Activated T-helper 1 cell treated with anti-CD3 and anti-CD28 coated beads, Interleukin-12 subunit alpha, Interleukin-12 subunit beta, Interleukin-2, Interleukin-4 antibody, amounts not matched to agents 30 ng/mL and 10 ng/mL and 1 ng/mL, durations not matched to agents 14 hours and 24 hours and 36 hours (primary cell): ENCODE data around the gene TMED10. TPM values are rescaled to one million over a fixed set of nuclear protein-coding genes. Genes with fewer than 3 reads are reported as not detected.

ENCODE experiments used
- DNase-seq: peaks from one replicate; pipeline ENCODE4 v3.0.0; 2021; ENCODE audit warnings: low spot score
- H3K27ac Mint-ChIP-seq: one replicate; pipeline ENCODE4 v1.8.0; 2021; ENCODE audit warnings: mild to moderate bottlenecking, mixed read lengths
- H3K27me3 Mint-ChIP-seq: one replicate; pipeline ENCODE4 v1.8.0; 2022; ENCODE audit warnings: mild to moderate bottlenecking, moderate library complexity, mixed read lengths; ENCODE audit not compliant: insufficient read depth
- H3K36me3 Mint-ChIP-seq: one replicate; pipeline ENCODE4 v1.8.0; 2021; ENCODE audit warnings: low read depth, mixed read lengths
- H3K4me1 Mint-ChIP-seq: one replicate; pipeline ENCODE4 v1.8.0; 2021; ENCODE audit warnings: low read depth, mixed read lengths
- H3K4me3 Mint-ChIP-seq: one replicate; pipeline ENCODE4 v1.8.0; 2021; ENCODE audit warnings: mild to moderate bottlenecking, moderate library complexity, mixed read lengths
- H3K9me3 Mint-ChIP-seq: one replicate; pipeline ENCODE4 v1.8.0; 2021; ENCODE audit warnings: mixed read lengths
- intact Hi-C: fragments of 100-400 bp; cut with micrococcal nuclease; formaldehyde crosslinking; loops from one replicate; pipeline ENCODE4 v1.15.1; 2024
- total RNA-seq: library from RNA; stranded (reverse); gene quantifications from 2 replicates; pipeline ENCODE4 v1.2.3, GENCODE V29; 2022

TMED10 gene
- total RNA-seq, 1 donor from 2014 or later = 195 TPM

DNA sequence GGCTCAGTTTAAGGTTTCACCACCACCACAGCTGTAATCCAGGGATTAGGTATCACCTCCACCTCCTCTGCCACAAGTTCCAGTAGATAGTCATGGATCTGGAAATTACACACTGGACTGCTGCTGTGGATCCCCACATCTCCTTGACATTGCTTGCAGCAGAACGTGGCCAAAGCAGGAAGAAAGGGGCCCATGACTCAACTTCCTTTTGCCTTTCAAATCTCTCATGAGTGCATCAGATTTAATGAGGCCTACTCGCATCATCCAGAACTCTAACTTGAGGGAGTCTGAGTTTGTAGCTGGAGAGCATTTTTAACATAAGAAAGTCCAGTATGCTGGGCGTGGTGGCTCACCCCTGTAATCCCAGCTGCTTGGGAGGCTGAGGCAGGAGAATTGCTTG, 29.2 kb upstream of the TMED10 start:
- H3K4me1 Mint-ChIP-seq = peaks cover 30% of the 10 kb centered on the region
- peak; percentile 3 for DNase-seq
- H3K9me3 Mint-ChIP-seq = no peaks in the 10 kb centered on the region
- H3K27ac Mint-ChIP-seq = peak overlapping the region; percentile 67
- H3K27me3 Mint-ChIP-seq = peaks cover 4% of the 10 kb centered on the region
- intact Hi-C loops = loop anchor here (2.0 kb wide), 1 partner anchor 41 kb away; no protein-coding TSS in a partner anchor
- no peak overlapping the region for H3K4me3 Mint-ChIP-seq
- H3K36me3 Mint-ChIP-seq = peaks cover 1% of the 10 kb centered on the region

DNA sequence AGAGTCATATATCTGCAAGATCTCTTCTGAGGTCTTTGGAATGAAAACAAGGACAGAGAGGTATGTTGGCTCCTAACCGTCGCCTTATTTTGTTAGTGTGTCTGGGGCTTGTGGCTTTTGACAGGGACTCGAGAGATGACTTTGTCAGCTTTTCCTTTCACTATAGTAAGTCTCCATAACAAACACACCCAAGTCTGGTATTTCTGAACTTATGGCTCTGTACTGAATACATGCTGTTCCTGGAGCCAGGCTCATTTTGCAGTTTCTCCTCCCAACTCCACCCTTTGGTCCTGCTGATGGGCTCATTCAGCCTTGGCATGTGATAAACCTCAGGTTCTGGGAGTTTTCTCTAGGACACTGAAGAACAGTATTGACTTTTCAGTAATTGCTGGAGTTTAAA, 27.7 kb upstream of the TMED10 start:
- DNase-seq = no peak
- H3K4me1 Mint-ChIP-seq = peaks cover 30% of the 10 kb centered on the region
- H3K9me3 Mint-ChIP-seq = no peaks in the 10 kb centered on the region
- no peak overlapping the region for H3K4me3 Mint-ChIP-seq
- H3K27ac Mint-ChIP-seq = no peak overlapping the region
- intact Hi-C loops = loop anchor here (2.0 kb wide), 1 partner anchor 43 kb away; no protein-coding TSS in a partner anchor
- H3K27me3 Mint-ChIP-seq = peaks cover 4% of the 10 kb centered on the region
- H3K36me3 Mint-ChIP-seq = peaks cover 1% of the 10 kb centered on the region

DNA sequence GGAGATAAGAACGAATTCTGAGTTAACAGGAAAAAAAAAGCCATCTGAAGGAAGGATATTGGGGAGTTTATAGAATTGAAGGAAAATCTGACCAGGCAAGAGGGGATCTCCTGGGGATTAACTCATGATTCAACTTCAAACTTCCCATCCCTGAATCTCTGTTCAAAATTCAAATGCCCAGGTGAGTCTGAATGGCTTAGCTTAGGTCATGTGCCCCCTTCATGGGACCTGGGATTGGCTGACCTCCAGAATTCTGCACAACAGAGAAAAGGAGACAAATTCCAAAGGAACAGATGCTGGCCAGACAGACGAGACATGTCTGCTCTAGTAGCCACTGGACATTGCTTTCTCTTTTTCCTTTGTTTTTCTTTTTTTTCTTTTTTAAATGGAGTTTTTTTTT, 26.2 kb upstream of the TMED10 start:
- H3K27ac Mint-ChIP-seq = no peak overlapping the region
- H3K9me3 Mint-ChIP-seq = no peaks in the 10 kb centered on the region
- DNase-seq = no peak
- peaks cover 1% of the 10 kb centered on the region for H3K36me3 Mint-ChIP-seq
- H3K4me1 Mint-ChIP-seq = peaks cover 30% of the 10 kb centered on the region
- H3K4me3 Mint-ChIP-seq = no peak overlapping the region
- intact Hi-C loops = no loop called here
- no peaks in the 10 kb centered on the region for H3K27me3 Mint-ChIP-seq

DNA sequence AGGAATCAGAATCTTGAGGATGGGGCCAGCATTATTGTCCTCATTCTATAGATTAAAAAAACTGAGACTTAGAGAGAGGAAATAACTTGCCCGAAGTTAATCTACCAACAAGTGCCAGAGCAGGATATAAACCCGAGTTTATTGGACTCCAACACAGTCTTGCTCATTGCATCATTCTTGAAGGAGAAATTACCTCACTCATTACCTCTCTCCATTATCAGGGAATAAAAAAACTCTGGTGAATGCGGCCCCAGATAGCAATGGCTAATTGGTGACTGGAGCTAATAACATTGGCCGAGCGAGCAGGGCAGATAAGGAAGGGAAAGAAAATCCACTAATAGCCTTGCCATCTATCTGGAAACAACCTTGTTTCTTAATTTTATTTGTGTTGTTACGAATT, 24.7 kb upstream of the TMED10 start:
- H3K9me3 Mint-ChIP-seq = no peaks in the 10 kb centered on the region
- intact Hi-C loops = no loop called here
- H3K27ac Mint-ChIP-seq = no peak overlapping the region
- H3K4me1 Mint-ChIP-seq = peaks cover 29% of the 10 kb centered on the region
- H3K4me3 Mint-ChIP-seq = no peak overlapping the region
- H3K27me3 Mint-ChIP-seq = peaks cover 2% of the 10 kb centered on the region
- H3K36me3 Mint-ChIP-seq = peaks cover 1% of the 10 kb centered on the region
- no peak for DNase-seq

DNA sequence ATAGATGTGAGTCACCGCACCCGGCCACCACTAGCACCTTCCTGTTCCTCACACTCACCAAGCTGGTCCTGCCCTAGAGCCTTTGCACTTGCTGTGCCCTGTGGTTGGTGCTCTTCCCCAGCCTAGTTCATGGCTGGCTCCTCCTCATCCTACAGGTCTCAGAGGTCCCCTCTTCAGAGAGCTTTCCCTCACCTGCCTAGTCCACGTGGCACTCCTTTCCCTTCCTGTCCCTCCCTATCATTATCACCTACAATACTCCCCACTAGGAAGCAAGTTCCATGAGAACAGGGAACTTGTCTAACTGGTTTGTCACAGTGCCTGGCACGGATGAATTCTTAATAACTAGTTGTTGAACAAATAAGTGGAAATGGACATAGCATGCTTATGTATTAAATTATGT, 24.0 kb upstream of the TMED10 start:
- Mint-ChIP-seq H3K4me1 (peaks cover 24% of the 10 kb centered on the region), H3K9me3 (no peaks in the 10 kb centered on the region), H3K36me3 (peaks cover 1% of the 10 kb centered on the region), H3K27ac (no peak overlapping the region), H3K4me3 (no peak overlapping the region), H3K27me3 (peaks cover 4% of the 10 kb centered on the region)
- intact Hi-C loops = no loop called here
- no peak for DNase-seq

DNA sequence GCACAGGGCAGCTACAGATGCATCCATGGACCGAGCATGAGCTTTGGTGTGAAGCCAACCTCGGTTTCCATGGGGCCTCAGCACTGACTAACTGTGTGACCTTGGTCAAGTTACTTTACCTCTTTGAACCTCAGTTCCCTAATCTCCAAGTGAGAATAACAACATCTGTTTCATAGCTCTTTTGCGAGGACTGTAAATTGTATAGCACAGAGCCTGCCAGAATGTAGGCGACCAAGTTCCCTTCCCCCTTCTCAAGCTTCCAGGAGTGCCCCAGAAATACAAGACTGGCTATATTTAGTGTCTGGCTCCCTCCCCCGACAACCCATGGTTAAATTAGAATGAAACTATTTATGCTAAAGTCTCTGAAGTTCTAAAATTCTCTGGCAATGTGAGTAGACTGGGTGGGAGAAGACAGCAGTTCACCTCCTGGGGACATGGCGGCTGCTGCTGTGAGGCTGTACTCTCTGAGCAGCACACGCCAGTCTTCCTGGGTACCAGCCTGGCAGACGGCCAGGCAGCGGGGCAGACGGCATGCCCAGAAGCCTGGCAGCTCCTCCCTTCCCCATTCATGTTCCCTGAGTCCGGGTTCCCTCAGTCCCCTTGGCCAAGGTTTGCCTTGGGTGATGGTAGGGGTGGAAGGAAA, 22.0 kb upstream of the TMED10 start:
- peaks cover 10% of the 10 kb centered on the region for H3K27me3 Mint-ChIP-seq
- no peaks in the 10 kb centered on the region for H3K9me3 Mint-ChIP-seq
- peaks cover 7% of the 10 kb centered on the region for H3K4me1 Mint-ChIP-seq
- peaks cover 1% of the 10 kb centered on the region for H3K36me3 Mint-ChIP-seq
- no peak for DNase-seq
- H3K27ac Mint-ChIP-seq = no peak overlapping the region
- no peak overlapping the region for H3K4me3 Mint-ChIP-seq
- intact Hi-C loops = no loop called here

DNA sequence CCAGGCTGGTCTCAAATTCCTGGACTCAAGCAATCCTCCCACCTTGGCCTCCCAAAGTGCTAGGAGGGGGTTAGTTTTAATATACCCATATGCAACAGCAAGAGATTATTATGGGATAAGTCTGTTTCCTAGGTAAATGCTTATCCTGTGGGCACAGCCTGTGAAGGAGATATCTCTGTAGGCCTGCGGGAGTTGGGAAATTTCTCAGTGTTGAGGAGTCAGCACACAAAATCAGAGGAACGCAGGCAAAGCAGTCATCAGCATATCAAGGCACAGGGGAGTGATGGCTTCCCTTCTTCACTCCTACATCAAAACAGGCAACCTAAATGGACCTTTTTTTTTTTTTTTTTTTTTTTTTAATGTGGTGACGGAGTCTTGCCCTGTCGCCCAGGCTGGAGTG, 20.9 kb upstream of the TMED10 start:
- H3K4me1 Mint-ChIP-seq = peaks cover 7% of the 10 kb centered on the region
- H3K4me3 Mint-ChIP-seq = no peak overlapping the region
- no peak overlapping the region for H3K27ac Mint-ChIP-seq
- peaks cover under 1% of the 10 kb centered on the region for H3K36me3 Mint-ChIP-seq
- no peak for DNase-seq
- intact Hi-C loops = no loop called here
- H3K27me3 Mint-ChIP-seq = peaks cover 10% of the 10 kb centered on the region
- no peaks in the 10 kb centered on the region for H3K9me3 Mint-ChIP-seq

DNA sequence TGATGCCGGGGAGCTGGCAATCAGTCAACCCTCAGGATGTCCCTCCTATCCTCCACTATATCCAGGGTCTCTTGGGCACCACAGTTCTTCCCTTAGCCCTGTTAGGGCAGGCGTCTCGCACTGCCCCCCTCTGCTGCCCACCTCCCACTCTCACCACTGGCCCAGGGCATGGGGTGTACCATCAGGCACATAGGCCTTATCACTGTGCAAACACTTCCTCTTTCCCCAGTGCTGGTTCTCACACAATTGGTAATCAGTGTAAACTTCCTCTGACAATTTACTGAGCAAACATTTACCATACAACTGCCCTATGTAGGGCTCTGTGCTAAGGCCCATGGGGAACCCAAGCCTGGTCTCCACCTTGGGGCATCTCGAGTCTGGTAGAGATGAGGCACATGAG, 20.1 kb upstream of the TMED10 start:
- Mint-ChIP-seq H3K4me3 (no peak overlapping the region), H3K27me3 (peaks cover 10% of the 10 kb centered on the region), H3K36me3 (no peaks in the 10 kb centered on the region), H3K9me3 (no peaks in the 10 kb centered on the region), H3K27ac (no peak overlapping the region), H3K4me1 (peaks cover 7% of the 10 kb centered on the region)
- DNase-seq = no peak
- intact Hi-C loops = no loop called here

DNA sequence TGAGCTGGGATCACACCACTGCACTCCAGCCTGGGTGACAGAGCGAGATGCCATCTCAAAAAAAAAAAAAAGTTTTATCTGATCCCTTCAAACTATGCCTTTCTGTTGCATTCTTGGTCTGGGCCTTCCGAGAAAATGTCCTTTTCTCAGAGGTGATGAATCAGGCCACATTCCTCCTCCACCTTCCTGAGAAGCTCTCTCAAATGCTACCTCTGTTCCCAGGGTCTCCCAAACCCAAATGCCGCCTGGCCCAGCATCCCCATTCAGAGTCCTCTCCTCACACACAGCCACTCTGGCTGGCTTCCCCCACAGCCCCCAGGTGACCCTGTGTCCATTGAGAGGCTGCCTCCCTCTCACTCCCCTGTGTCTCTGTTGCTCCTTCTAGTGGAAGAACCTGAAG, 19.7 kb upstream of the TMED10 start:
- Mint-ChIP-seq H3K4me3 (no peak overlapping the region), H3K36me3 (no peaks in the 10 kb centered on the region), H3K27ac (no peak overlapping the region)

DNA sequence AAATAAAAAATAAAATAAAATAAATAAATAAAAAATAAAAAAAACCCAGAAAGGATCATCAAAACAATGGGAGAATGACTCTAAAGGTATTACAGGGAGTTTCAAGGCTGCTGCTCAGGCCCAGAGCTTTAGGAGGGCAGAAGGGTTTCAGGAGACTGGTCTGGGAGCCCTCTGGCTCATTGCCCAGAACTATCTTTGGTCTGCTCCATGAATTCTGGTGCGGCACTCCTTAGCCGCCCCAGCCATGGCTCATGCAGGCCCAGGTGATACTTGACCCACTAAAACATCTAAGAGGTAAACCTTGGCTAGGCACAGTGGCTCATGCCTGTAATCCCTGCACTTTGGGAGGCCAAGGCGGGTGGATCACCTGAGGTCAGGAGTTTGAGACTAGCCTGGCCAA, 14.7 kb upstream of the TMED10 start:
- Mint-ChIP-seq H3K4me1 (peaks cover 8% of the 10 kb centered on the region), H3K9me3 (no peaks in the 10 kb centered on the region), H3K27me3 (peaks cover 24% of the 10 kb centered on the region), H3K27ac (no peak overlapping the region), H3K4me3 (no peak overlapping the region), H3K36me3 (no peaks in the 10 kb centered on the region)
- no peak for DNase-seq
- intact Hi-C loops = no loop called here

More for the DNA sequence above, 19.7 kb upstream of the TMED10 start:
- Mint-ChIP-seq H3K27me3 (peaks cover 10% of the 10 kb centered on the region), H3K4me1 (peaks cover 7% of the 10 kb centered on the region), H3K9me3 (no peaks in the 10 kb centered on the region)
- no peak for DNase-seq
- intact Hi-C loops = no loop called here

DNA sequence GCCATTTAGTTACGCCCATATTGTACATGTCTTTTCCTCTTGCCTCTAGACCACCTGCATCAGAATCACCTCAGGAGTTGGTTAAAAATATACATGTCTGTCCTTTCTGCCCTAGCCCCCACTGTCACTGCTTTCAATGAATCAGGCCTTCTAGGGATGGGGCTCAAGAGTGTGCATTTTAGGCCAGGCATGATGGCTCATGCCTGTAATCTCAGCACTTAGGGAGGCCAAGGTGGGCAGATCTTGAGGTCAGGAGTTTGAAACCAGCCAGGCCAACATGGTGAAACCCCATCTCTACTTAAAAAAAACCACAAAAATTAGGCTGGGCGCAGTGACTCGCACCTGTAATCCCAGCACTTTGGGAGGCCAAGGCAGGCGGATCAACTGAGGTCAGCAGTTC, 13.6 kb upstream of the TMED10 start:
- no peak for DNase-seq
- Mint-ChIP-seq H3K27ac (no peak overlapping the region), H3K4me3 (no peak overlapping the region), H3K36me3 (no peaks in the 10 kb centered on the region), H3K9me3 (no peaks in the 10 kb centered on the region), H3K4me1 (peaks cover 6% of the 10 kb centered on the region), H3K27me3 (peaks cover 27% of the 10 kb centered on the region)
- intact Hi-C loops = no loop called here

DNA sequence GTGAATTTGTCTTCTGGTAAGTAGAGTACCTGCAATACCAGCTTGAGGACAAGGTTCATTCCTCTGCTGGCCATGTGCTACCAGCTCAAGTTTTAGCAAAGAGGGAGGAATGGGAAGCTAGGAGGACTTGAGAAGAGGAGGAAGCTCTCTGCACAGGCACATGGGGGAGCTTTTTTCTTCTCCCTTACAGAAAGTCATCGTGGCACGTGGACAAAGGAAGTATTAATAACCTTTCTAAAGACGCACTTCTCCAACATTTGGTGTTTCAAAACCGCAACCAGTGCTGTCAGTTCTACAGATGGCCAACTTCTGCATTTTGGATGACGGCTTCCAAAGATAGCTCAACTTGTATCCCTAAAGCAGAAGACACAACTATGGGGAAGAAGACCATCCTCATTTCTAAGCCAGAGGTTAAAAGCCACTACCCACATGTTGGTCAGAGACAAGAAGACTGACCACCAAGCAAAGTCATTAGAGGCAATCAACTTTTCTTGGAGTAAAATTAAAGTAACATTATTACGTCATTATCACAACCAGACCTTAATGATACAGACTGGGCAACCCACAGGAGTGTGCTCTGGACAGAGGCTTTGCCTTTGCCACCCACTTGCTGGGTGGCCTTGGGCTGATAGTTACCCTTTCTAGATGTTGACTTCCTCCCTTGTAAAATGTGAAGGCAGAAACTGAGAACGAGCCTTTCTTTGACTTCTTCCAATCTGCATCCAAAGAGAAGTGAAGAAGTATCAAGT, 12.3 kb upstream of the TMED10 start:
- H3K27me3 Mint-ChIP-seq = peaks cover 21% of the 10 kb centered on the region
- H3K9me3 Mint-ChIP-seq = no peaks in the 10 kb centered on the region

DNA sequence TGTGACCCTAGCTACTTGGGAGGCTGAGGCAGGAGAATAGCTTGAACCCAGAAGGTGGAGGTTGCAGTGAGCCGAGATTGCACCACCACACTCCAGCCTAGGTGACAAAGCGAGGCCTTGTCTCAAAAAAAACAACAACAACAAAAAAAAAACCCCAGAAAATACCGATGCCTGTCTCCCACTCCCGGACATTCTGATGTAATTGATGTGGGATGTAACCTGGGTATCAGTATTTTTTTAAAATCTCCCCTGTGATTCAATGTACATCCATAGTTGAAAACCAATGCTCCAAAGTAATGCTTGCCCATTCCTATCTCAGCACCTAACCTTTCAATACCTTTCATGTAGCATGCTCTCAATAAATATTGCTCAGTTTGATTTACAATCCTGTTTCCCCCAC, 11.7 kb upstream of the TMED10 start:
- intact Hi-C loops = no loop called here

More for the DNA sequence above, 12.3 kb upstream of the TMED10 start:
- Mint-ChIP-seq H3K4me1 (peaks cover 6% of the 10 kb centered on the region), H3K36me3 (no peaks in the 10 kb centered on the region), H3K27ac (no peak overlapping the region), H3K4me3 (no peak overlapping the region)
- intact Hi-C loops = no loop called here
- no peak for DNase-seq

More for the DNA sequence above, 11.7 kb upstream of the TMED10 start:
- no peak overlapping the region for H3K4me3 Mint-ChIP-seq
- no peak for DNase-seq
- H3K9me3 Mint-ChIP-seq = no peaks in the 10 kb centered on the region
- peaks cover 6% of the 10 kb centered on the region for H3K4me1 Mint-ChIP-seq
- no peak overlapping the region for H3K27ac Mint-ChIP-seq
- peaks cover 21% of the 10 kb centered on the region for H3K27me3 Mint-ChIP-seq
- H3K36me3 Mint-ChIP-seq = no peaks in the 10 kb centered on the region
